ENCODE results near the gene LCE2D.

The LCE2D gene, protein sequence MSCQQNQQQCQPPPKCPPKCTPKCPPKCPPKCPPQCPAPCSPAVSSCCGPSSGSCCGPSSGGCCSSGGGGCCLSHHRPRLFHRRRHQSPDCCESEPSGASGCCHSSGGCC

DNA sequence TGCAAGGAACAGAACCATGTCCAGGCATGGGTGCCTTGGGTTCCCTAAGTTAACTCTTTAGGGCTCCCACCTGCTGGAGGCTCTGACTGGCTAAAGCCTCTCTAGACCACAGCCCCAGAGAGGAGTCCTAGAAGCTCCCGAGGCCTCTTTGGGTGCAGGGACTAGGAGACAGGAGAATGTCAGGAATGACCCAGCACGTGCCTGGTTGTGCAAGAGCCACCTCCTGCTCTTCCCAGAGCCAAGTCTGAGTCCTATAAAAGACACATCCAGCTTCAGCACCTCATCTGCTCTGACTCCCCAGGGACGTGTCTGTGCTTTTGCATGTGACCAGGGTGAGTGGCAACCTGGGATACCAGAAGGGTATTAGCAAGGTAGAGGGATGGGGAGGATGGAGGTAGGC, at the start of gene LCE2D:
Gene LCE2D (plus strand): TSS at position 283 of the 400 bp plus-strand sequence. CDS start 726 bp downstream, outside the sequence.
- H3K4me1 Mint-ChIP-seq, result peaks cover 0 to 8% of the 10 kb centered on the region in 2 donors
- no peaks in the 10 kb centered on the region for H3K36me3 Mint-ChIP-seq
- peaks cover 9 to 23% of the 10 kb centered on the region in 2 donors for H3K27me3 Mint-ChIP-seq
- H3K27ac Mint-ChIP-seq, result no peak within 1 kb of the TSS
- peaks cover 0 to 2% of the 10 kb centered on the region in 2 donors for H3K9me3 Mint-ChIP-seq
- DNase-seq (no peak), ATAC-seq (replicated peaks) (no peak)
- no peak within 1 kb of the TSS for H3K4me3 Mint-ChIP-seq

DNA sequence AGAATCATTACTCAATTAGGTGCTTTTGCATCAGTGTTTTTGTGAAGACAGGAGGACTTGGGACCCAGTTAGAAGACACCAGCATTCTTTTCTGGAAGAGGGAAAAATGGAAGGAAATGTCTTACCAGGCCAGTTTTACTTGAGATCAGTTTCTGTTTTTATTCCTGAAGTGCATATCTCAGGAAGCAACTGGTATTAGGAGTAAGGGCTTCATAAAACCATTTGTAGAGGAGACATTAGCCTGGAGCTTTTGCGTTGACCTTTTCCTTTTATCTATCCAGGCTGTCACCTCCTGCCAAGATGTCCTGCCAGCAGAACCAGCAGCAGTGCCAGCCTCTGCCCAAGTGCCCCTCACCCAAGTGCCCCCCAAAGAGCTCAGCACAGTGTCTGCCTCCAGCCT, 49.7 kb upstream of the LCE2D start, which contains the start of gene LCE3B:
Gene LCE3B (plus strand): TSS at position 301 of the 400 bp plus-strand sequence. CDS start 0 bp downstream, at position 301.
- H3K27me3 Mint-ChIP-seq, result peaks cover 0 to 14% of the 10 kb centered on the region in 2 donors
- DNase-seq (no peak), ATAC-seq (replicated peaks) (no peak)
- H3K4me3 Mint-ChIP-seq, result no peak within 1 kb of the TSS
- H3K27ac Mint-ChIP-seq, result no peak within 1 kb of the TSS
- H3K4me1 Mint-ChIP-seq, result no peaks in the 10 kb centered on the region
- peaks cover 0 to 1% of the 10 kb centered on the region in 2 donors for H3K36me3 Mint-ChIP-seq
- peaks cover 4 to 7% of the 10 kb centered on the region in 2 donors for H3K9me3 Mint-ChIP-seq

DNA sequence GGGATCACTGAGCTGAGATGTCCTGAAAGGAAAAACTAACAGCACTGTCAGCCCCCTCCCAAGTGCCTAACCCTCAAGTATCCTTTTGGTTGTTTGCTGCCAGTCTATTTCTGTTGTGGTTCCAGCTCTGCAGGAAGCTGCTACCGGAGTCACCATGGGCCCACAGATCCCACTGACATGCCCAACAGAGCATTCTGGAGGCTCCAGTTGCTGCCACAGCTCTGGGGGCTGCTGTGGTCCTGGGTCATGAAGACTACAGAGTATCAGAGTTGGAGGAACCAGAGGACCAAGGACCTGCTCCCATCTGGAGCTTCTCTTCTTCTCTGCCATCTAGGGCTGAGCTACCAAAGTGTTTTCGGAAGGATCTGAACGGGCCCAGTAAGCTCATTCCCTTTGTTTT, 41.2 kb upstream of the LCE2D start:
- peaks cover 12 to 15% of the 10 kb centered on the region in 2 donors for H3K9me3 Mint-ChIP-seq
- peaks cover 28% of the 10 kb centered on the region in 2 donors for H3K27me3 Mint-ChIP-seq
- DNase-seq, result no peak
- H3K4me3 Mint-ChIP-seq, result no peak overlapping the region
- H3K27ac Mint-ChIP-seq, result no peak overlapping the region
- peaks cover 2 to 5% of the 10 kb centered on the region in 2 donors for H3K4me1 Mint-ChIP-seq
- ATAC-seq (replicated peaks), result no peak
- H3K36me3 Mint-ChIP-seq, result peaks cover 0 to 3% of the 10 kb centered on the region in 2 donors

DNA sequence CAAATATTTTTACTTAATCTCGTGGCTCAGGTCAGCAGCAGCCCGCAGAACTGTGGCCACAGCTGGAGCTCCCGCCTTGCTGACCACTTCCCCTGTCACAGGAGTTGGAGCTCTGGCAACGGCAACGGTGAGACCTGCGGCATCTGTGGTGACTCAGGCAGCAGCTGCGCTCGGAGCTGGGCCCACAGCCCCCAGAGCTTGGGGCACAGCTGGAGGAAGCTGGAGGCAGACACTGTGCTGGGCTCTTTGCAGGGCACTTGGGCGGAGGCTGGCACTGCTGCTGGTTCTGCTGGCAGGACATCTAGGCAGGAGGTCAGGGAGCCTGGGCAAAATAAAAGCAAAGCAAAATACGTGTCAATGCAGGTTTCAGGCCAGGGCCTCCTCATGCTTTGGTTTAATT, 40.4 kb upstream of the LCE2D start, which contains the start of gene LCE3A:
Gene LCE3A (minus strand): TSS at position 301 of the 400 bp plus-strand sequence. CDS start 0 bp downstream, at position 301.
- H3K27ac Mint-ChIP-seq, result no peak within 1 kb of the TSS
- peaks cover 0 to 3% of the 10 kb centered on the region in 2 donors for H3K36me3 Mint-ChIP-seq
- H3K4me1 Mint-ChIP-seq, result peaks cover 2 to 5% of the 10 kb centered on the region in 2 donors
- peaks cover 9 to 11% of the 10 kb centered on the region in 2 donors for H3K9me3 Mint-ChIP-seq
- ATAC-seq (replicated peaks), result no peak
- peaks cover 35 to 36% of the 10 kb centered on the region in 2 donors for H3K27me3 Mint-ChIP-seq
- no peak within 1 kb of the TSS for H3K4me3 Mint-ChIP-seq
- DNase-seq, result no peak

DNA sequence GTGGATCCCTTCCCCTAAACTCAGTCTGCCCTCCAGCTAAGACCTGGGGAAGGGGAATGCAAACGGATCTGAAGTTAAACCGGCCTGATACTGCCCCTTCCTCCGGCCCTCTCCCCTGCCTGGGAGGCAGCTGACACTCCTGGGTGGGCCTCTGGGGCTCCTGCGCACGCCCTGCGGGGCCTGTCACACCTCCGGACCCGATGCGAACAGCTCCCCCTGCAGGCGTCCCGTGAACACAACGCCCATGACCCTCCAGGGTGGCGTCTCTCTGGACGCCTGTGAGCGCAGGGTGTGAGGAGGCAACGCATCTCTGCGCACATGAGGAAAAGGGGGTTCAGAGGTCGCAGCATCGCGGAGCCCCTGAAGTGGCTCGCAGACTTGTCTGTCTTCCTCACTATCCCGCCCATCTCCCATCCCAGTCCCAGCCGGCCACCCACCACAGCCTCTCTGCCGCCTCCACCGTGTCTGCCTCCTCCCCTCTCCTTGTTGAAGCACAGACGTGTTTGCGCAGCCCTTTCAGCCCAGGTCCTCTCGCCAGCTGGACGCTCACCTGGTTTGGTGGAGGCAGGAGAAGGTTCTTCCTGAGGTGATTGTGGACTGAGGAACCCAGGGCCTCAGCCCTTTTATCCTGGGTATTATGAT, 39.9 kb upstream of the LCE2D start:
- ATAC-seq (replicated peaks) (no peak), DNase-seq (no peak)
- Mint-ChIP-seq H3K4me3 (no peak overlapping the region), H3K4me1 (peaks cover 2 to 5% of the 10 kb centered on the region in 2 donors), H3K9me3 (peaks cover 9 to 10% of the 10 kb centered on the region in 2 donors), H3K27ac (no peak overlapping the region), H3K27me3 (peaks cover 40 to 41% of the 10 kb centered on the region in 2 donors), H3K36me3 (peaks cover 0 to 3% of the 10 kb centered on the region in 2 donors)

DNA sequence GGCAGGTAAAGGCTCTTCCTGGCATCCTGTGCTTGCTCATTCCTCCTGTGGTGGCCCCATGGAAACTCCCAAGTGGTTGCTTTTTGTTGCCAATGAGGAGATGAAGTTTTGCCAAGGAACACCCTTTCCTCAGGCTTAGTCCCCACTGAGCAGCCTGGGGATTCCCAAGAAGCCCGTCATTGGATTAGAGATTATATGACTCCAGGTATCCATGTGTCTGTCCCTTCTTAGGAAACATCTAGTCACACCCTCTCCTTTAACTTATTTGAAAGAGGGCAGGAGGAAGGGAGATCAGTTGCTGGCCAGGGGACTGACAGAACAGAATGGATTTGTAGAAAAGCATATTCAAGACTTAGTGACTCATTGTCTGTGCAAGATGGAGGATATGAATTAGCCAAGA, 36.4 kb upstream of the LCE2D start:
- ATAC-seq (replicated peaks) (no peak), DNase-seq (no peak)
- Mint-ChIP-seq H3K27me3 (peaks cover 53 to 54% of the 10 kb centered on the region in 2 donors), H3K27ac (no peak overlapping the region), H3K9me3 (no peaks in the 10 kb centered on the region), H3K4me1 (peaks cover 2 to 5% of the 10 kb centered on the region in 2 donors), H3K36me3 (no peaks in the 10 kb centered on the region), H3K4me3 (no peak overlapping the region)

DNA sequence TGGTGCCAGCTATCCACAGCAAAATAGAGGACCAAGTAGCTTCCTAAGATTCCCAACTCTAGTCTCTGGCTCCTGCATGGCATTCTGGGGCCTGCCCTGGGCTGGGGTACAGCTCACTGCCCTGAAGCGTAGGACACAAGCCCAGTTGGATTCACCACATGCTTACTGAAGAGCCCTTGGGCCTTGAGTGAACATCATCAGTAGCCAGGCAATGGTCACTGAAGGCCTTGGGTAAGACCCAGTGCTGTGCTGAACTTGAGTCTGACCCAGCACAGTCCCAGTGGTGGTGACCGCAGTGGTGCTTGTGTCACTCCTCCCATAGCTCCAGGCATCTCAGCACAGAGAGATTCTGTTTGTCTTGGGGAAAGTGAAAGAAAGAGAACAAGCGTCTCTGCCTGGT, 32.6 kb upstream of the LCE2D start:
- H3K27ac Mint-ChIP-seq, result no peak overlapping the region
- ATAC-seq (replicated peaks) (no peak), DNase-seq (no peak)
- H3K36me3 Mint-ChIP-seq, result no peaks in the 10 kb centered on the region
- H3K27me3 Mint-ChIP-seq, result peaks cover 33 to 37% of the 10 kb centered on the region in 2 donors
- H3K4me3 Mint-ChIP-seq, result no peak overlapping the region
- no peaks in the 10 kb centered on the region for H3K4me1 Mint-ChIP-seq
- H3K9me3 Mint-ChIP-seq, result peaks cover 0 to 5% of the 10 kb centered on the region in 2 donors

DNA sequence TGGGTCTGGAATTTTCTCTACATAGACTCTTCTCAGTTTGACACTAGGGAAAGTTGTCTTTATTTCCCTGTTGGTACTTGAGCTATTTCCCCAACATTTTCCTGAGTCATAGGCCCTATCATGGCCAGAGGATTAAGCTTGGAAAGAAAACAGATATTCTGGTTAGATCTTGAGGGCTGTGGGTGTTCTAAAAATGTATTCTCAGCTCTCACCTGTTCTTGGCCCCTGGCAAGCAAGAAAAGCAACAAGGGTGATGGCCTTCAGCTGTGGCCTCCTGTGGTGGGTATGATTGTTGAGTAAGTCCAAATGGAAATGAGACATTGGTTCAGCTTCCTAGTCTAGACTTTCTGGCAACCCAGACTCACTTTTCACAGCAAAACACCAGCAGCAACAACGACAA, 22.8 kb upstream of the LCE2D start:
- no peaks in the 10 kb centered on the region for H3K36me3 Mint-ChIP-seq
- H3K27me3 Mint-ChIP-seq, result peaks cover 4 to 11% of the 10 kb centered on the region in 2 donors
- H3K9me3 Mint-ChIP-seq, result peaks cover 0 to 1% of the 10 kb centered on the region in 2 donors
- no peak overlapping the region for H3K4me3 Mint-ChIP-seq
- H3K4me1 Mint-ChIP-seq, result no peaks in the 10 kb centered on the region
- ATAC-seq (replicated peaks) (no peak), DNase-seq (no peak)
- no peak overlapping the region for H3K27ac Mint-ChIP-seq

DNA sequence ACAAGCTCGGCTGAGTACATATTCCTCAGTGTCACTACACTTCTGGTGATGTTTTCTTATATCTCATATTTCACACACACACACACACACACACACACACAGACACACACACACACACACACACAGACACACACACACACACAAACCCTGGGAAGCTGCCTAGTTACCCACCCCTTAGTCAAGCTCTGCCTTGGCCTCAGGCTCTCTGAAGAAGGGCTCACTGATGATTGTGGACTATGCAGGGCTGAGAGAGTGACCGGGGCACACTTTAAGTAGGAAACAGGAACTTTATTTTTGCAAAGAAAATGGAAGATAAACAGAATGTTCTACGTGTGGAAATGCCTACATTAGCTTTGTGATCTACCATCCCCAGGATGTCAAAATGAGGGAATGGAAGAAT, 19.2 kb upstream of the LCE2D start:
- Mint-ChIP-seq H3K4me3 (no peak overlapping the region), H3K27ac (no peak overlapping the region), H3K9me3 (peaks cover 0 to 1% of the 10 kb centered on the region in 2 donors), H3K27me3 (peaks cover 13 to 27% of the 10 kb centered on the region in 2 donors), H3K36me3 (no peaks in the 10 kb centered on the region), H3K4me1 (no peaks in the 10 kb centered on the region)
- DNase-seq, result no peak
- ATAC-seq (replicated peaks), result no peak

DNA sequence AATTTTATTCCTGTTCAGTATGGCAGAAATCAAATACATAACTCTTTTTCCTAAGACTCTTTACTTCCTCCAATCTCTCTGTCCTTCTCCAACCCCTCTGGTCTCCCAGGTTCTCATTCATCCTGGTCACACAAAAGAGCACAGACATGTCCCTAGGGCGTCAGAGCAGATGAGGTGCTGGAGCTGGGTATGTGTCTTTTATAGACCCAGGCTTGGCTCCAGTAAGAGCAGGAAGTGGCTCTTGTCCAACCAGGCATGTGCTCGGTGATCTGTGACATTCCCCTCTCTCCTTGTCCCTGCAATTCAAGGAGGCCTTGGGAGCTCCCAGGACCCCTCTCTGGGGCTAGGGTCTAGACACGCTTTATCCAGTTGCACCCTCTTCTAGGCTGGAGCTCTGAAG, 18.0 kb upstream of the LCE2D start:
- H3K9me3 Mint-ChIP-seq, result no peaks in the 10 kb centered on the region
- H3K4me1 Mint-ChIP-seq, result no peaks in the 10 kb centered on the region
- H3K4me3 Mint-ChIP-seq, result no peak overlapping the region
- no peak for ATAC-seq (replicated peaks)
- H3K27me3 Mint-ChIP-seq, result peaks cover 21 to 30% of the 10 kb centered on the region in 2 donors
- no peak overlapping the region for H3K27ac Mint-ChIP-seq
- no peak for DNase-seq
- H3K36me3 Mint-ChIP-seq, result no peaks in the 10 kb centered on the region

DNA sequence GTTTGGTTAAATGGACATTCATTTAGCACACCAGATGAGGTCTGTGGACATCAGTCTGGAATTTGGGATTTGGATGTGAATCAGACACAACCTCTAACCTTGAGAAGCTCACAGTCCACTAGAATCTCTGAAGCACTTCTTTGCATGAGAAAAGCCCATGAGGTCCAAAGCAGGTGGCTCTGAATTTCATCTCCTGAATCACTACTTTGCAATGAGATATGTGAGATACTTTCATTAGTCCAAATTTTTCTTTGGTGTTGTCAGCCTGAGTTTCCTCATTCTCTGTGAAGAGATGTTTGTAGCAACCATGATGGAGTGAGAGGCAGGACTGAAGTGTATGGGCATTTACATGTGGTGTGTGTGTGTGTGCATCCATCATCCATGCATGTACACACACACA, 16.5 kb upstream of the LCE2D start:
- Mint-ChIP-seq H3K4me3 (no peak overlapping the region), H3K9me3 (no peaks in the 10 kb centered on the region), H3K4me1 (no peaks in the 10 kb centered on the region), H3K36me3 (no peaks in the 10 kb centered on the region), H3K27me3 (peaks cover 24 to 34% of the 10 kb centered on the region in 2 donors), H3K27ac (no peak overlapping the region)
- ATAC-seq (replicated peaks), result no peak
- no peak for DNase-seq

DNA sequence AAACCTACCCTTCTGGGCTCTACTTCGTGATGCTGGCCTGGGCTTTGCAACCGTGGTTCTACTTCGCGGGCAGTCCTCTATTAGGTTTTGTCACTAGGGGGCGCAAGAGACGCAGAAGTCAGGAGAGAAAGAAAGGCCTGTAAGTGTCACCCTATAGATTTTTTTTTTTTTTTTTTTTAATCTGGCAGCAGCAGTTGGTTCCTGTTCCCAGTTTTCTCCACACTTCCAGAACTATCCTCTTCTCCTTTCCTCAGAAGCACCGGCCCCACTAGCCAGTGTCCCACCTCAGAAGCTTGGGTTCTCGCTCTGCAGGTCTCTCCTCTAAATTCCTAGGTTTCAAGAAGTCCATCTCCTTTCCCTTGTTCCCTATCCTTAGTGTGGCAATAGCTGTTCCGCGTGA, 9.1 kb upstream of the LCE2D start:
- ATAC-seq (replicated peaks), result peak; percentile 72 to 77
- peaks cover 17 to 18% of the 10 kb centered on the region in 2 donors for H3K27me3 Mint-ChIP-seq
- H3K36me3 Mint-ChIP-seq, result no peaks in the 10 kb centered on the region
- H3K4me1 Mint-ChIP-seq, result peaks cover 2 to 5% of the 10 kb centered on the region in 2 donors
- H3K4me3 Mint-ChIP-seq, result no peak overlapping the region
- H3K9me3 Mint-ChIP-seq, result no peaks in the 10 kb centered on the region
- no peak overlapping the region for H3K27ac Mint-ChIP-seq
- DNase-seq, result peak; percentile 42

DNA sequence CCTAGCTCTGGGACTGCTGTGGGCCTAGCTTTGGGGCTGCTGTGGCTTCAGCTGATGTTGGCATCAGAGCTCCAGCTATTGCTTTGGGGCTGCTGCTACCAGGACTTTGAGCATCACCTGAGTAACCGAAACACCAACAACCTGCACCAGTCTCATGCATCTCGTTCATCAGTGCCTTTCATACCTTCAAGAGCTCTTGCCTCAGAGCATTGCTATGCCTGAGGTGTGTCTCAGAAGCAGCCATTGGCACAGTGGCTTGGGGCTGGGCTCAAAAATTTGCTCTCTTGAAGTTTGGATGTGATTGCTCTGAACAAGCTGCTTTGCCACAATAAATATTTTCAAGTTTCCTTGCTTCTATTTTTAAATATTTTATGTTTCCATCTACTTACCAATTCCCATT, 6.7 kb upstream of the LCE2D start:
- peaks cover 8 to 10% of the 10 kb centered on the region in 2 donors for H3K27me3 Mint-ChIP-seq
- ATAC-seq (replicated peaks) (no peak), DNase-seq (no peak)
- H3K9me3 Mint-ChIP-seq, result no peaks in the 10 kb centered on the region
- no peak overlapping the region for H3K4me3 Mint-ChIP-seq
- H3K36me3 Mint-ChIP-seq, result no peaks in the 10 kb centered on the region
- H3K27ac Mint-ChIP-seq, result no peak overlapping the region
- H3K4me1 Mint-ChIP-seq, result peaks cover 2 to 5% of the 10 kb centered on the region in 2 donors

DNA sequence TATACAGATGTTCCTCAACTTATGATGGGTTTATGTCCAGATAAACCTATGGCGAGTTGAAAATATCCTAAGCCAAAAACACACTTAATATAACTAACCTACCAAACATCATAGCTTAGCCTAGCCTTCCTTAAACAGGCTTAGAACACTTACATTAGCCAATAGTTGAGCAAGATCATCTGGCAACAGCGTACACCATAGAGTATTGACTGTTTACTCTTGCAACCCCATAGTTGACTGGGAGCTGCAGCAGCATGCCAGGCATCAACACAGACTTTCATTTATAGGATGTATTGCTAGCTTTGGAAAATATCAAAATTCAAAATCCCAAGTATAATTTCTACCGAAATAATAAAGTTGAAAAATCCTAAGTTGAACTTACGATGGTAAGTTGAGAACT, 5.5 kb upstream of the LCE2D start:
- no peak overlapping the region for H3K4me3 Mint-ChIP-seq
- H3K27me3 Mint-ChIP-seq, result peaks cover 8 to 12% of the 10 kb centered on the region in 2 donors
- no peaks in the 10 kb centered on the region for H3K36me3 Mint-ChIP-seq
- H3K4me1 Mint-ChIP-seq, result peaks cover 2 to 5% of the 10 kb centered on the region in 2 donors
- H3K27ac Mint-ChIP-seq, result no peak overlapping the region
- no peaks in the 10 kb centered on the region for H3K9me3 Mint-ChIP-seq
- ATAC-seq (replicated peaks) (no peak), DNase-seq (no peak)

DNA sequence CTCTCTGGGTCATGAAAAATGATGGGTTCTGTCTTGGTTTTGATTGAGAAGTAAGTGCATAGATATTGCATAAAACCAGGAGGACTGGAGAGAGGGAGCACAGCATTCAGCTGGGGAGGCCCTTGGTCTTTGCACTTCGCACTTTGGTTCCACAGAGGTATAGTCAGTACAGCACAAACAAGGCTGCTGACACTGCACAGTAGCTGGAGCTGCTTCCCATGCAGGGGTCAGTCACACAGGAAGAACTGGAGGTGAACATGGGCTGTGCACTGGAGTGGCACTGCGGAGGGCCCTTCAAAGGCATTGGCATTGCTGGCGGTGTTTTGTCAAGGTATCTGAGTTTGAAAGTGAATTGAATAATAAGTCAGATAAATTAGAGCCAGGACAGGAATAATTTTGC, 4.5 kb upstream of the LCE2D start:
- Mint-ChIP-seq H3K27ac (no peak overlapping the region), H3K36me3 (no peaks in the 10 kb centered on the region)

More for the DNA sequence above, 4.5 kb upstream of the LCE2D start:
- Mint-ChIP-seq H3K27me3 (peaks cover 11 to 18% of the 10 kb centered on the region in 2 donors), H3K4me3 (no peak overlapping the region), H3K4me1 (peaks cover 2 to 5% of the 10 kb centered on the region in 2 donors), H3K9me3 (no peaks in the 10 kb centered on the region)
- ATAC-seq (replicated peaks), result no peak
- no peak for DNase-seq

Measured in stimulated activated naive B cell treated with anti-CD40 and anti-IgM and Interleukin-4, amounts not matched to agents 10 μg/mL and 1 μg/mL and 100 μg/mL, for 72 hours (primary cell).